Measurements from ENCODE around the gene MANBA. TPM values are rescaled to one million over a fixed set of nuclear protein-coding genes. Genes with fewer than 3 reads are reported as not detected.

MANBA gene
- polyA plus RNA-seq, 3 donors: 80.8 to 94.4 (median 88.7) TPM

- H3K4me1 Mint-ChIP-seq: peaks cover 8% of the 10 kb centered on the region
- Histone ChIP-seq H3K27ac (ENCODE audit: low read depth in 1 of 2, low read length in 2 of 2) (no peak overlapping the region), H3K4me1 (ENCODE audit: control insufficient read depth in 1 of 2, insufficient read depth in 2 of 2, low read length in 2 of 2) (peaks cover 4 to 8% of the 10 kb centered on the region in 2 donors), H3K9ac (ENCODE audit: insufficient read depth, low read length, poor library complexity, severe bottlenecking) (no peak overlapping the region), H3K36me3 (replicated peaks in 1 of 2; ENCODE audit: control insufficient read depth in 1 of 2, insufficient read depth in 2 of 2, low read length in 2 of 2) (peaks cover 54 to 63% of the 10 kb centered on the region in 2 donors), H3K27me3 (ENCODE audit: control insufficient read depth in 2 of 2, insufficient read depth in 2 of 2, low read length in 2 of 2) (no peaks in the 10 kb centered on the region), H3K4me2 (replicated peaks; ENCODE audit: extremely low read depth, low read length, poor library complexity, severe bottlenecking) (no peak overlapping the region), H3K4me3 (replicated peaks in 1 of 3; ENCODE audit: low read depth in 2 of 3, low read length in 3 of 3) (no peak overlapping the region), H3K79me2 (ENCODE audit: insufficient read depth, low read length) (peaks cover 30% of the 10 kb centered on the region), H4K20me1 (ENCODE audit: insufficient read depth, low read length) (peaks cover 90% of the 10 kb centered on the region), H3K9me3 (replicated peaks in 1 of 2; ENCODE audit: control insufficient read depth in 1 of 2, insufficient read depth in 1 of 2, low read length in 2 of 2) (no peaks in the 10 kb centered on the region), H2AFZ (ENCODE audit: insufficient read depth, low read depth, low read length, poor library complexity, severe bottlenecking) (no peak overlapping the region)
- no peak overlapping the region for H3K27ac Mint-ChIP-seq
- TF ChIP-seq CTCF (IDR thresholded peaks at IDR 0.05): no peak
- H3K9me3 Mint-ChIP-seq: peaks cover 0 to 3% (median 0%) of the 10 kb centered on the region in 7 donors
- intact Hi-C loops (cut with micrococcal nuclease): no loop called here
- no peak overlapping the region for H3K4me3 Mint-ChIP-seq
- WGBS (ENCODE audit: insufficient coverage): no CpG with 5 or more reads among the region's 2 CpGs
- H3K36me3 Mint-ChIP-seq: peaks cover 53 to 66% of the 10 kb centered on the region in 2 donors
- H3K27me3 Mint-ChIP-seq (ENCODE audit: low read depth in 3 of 3): no peaks in the 10 kb centered on the region
- DNase-seq: no peak
These were observed 34.2 kb upstream of the MANBA start for GRCh38 chr4:102794999-102795398.

- peaks cover 4 to 13% of the 10 kb centered on the region in 2 donors for H3K4me1 ChIP-seq (ENCODE audit: control insufficient read depth in 1 of 2, insufficient read depth in 2 of 2, low read length in 2 of 2)
- H2AFZ ChIP-seq (ENCODE audit: insufficient read depth, low read depth, low read length, poor library complexity, severe bottlenecking): no peak overlapping the region
- no peak overlapping the region for H3K4me2 ChIP-seq (replicated peaks; ENCODE audit: extremely low read depth, low read length, poor library complexity, severe bottlenecking)
- H3K79me2 ChIP-seq (ENCODE audit: insufficient read depth, low read length): peaks cover 7% of the 10 kb centered on the region
- WGBS (ENCODE audit: insufficient coverage): no CpG with 5 or more reads among the region's 2 CpGs
- Mint-ChIP-seq H3K36me3 (peaks cover 33 to 43% of the 10 kb centered on the region in 2 donors), H3K4me1 (peaks cover 17% of the 10 kb centered on the region), H3K9me3 (peaks cover 0 to 3% (median 0%) of the 10 kb centered on the region in 7 donors), H3K27ac (peak overlapping the region in 5 of 7 donors; percentile 2 to 52 (median 13)), H3K4me3 (no peak overlapping the region), H3K27me3 (ENCODE audit: low read depth in 3 of 3) (no peaks in the 10 kb centered on the region)
- no peak overlapping the region for H3K9ac ChIP-seq (ENCODE audit: insufficient read depth, low read length, poor library complexity, severe bottlenecking)
- peaks cover 71% of the 10 kb centered on the region for H4K20me1 ChIP-seq (ENCODE audit: insufficient read depth, low read length)
- H3K9me3 ChIP-seq (replicated peaks in 1 of 2; ENCODE audit: control insufficient read depth in 1 of 2, insufficient read depth in 1 of 2, low read length in 2 of 2): no peaks in the 10 kb centered on the region
- no peaks in the 10 kb centered on the region for H3K27me3 ChIP-seq (ENCODE audit: control insufficient read depth in 2 of 2, insufficient read depth in 2 of 2, low read length in 2 of 2)
- intact Hi-C loops (cut with micrococcal nuclease): no loop called here
- no peak for TF ChIP-seq CTCF (IDR thresholded peaks at IDR 0.05)
- H3K27ac ChIP-seq (ENCODE audit: low read depth in 1 of 2, low read length in 2 of 2): no peak overlapping the region
- no peak overlapping the region for H3K4me3 ChIP-seq (replicated peaks in 1 of 3; ENCODE audit: low read depth in 2 of 3, low read length in 3 of 3)
- no peak for DNase-seq
- peaks cover 30 to 39% of the 10 kb centered on the region in 2 donors for H3K36me3 ChIP-seq (replicated peaks in 1 of 2; ENCODE audit: control insufficient read depth in 1 of 2, insufficient read depth in 2 of 2, low read length in 2 of 2)
These were observed 31.7 kb upstream of the MANBA start for GRCh38 chr4:102792361-102792936.
